Prostate gland (tissue), 2 donors: ENCODE results near the gene RNF213.

Experiments used
- POLR2A ChIP-seq: fragments of 450-650 bp; IDR thresholded peaks from one replicate; pipeline ENCODE4 v1.6.1; 2016; ENCODE audit warnings: antibody characterized with exemption, mild to moderate bottlenecking
- POLR2AphosphoS5 ChIP-seq: sonication (generic); formaldehyde crosslinking; IDR thresholded peaks from one replicate; pipeline ENCODE4 v1.6.1; 2017; ENCODE audit warnings: antibody characterized with exemption
- TF ChIP-seq, protein P1 (sequence below), 4 experiments: fragments of 200-600 bp in 2 of 4; fragments of 450-650 bp in 2 of 4; sonication (generic) in 2 of 4; IDR thresholded peaks; 1 replicate in 3 of 4; 2 replicates in 1 of 4; pipeline ENCODE4 v1.5.1; 2016 to 2019; ENCODE audit warnings: antibody characterized with exemption in 4 of 4, mild to moderate bottlenecking in 2 of 4, moderate library complexity in 2 of 4

DNA sequence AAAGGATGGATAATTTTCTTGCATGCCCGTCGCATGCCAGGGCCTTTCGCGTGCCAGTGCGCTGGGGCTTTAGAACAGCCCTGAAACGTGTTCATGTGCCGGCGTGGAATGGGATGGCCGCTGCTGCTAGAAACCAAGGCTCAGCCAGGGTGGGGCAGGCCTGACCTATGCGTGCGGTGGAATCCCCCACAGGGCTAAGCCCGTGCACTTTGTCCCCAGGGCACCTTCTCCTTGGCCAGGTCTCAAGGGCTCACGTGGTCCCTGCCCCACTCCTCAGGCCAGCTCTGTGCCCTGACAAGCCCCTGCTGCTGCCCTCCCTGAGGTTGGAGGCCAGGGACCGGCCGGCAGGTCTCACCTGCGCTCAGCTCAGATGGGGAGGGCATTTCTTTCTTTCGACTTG is 13.1 kb upstream of the RNF213 start:
- TF ChIP-seq, protein P1, sequence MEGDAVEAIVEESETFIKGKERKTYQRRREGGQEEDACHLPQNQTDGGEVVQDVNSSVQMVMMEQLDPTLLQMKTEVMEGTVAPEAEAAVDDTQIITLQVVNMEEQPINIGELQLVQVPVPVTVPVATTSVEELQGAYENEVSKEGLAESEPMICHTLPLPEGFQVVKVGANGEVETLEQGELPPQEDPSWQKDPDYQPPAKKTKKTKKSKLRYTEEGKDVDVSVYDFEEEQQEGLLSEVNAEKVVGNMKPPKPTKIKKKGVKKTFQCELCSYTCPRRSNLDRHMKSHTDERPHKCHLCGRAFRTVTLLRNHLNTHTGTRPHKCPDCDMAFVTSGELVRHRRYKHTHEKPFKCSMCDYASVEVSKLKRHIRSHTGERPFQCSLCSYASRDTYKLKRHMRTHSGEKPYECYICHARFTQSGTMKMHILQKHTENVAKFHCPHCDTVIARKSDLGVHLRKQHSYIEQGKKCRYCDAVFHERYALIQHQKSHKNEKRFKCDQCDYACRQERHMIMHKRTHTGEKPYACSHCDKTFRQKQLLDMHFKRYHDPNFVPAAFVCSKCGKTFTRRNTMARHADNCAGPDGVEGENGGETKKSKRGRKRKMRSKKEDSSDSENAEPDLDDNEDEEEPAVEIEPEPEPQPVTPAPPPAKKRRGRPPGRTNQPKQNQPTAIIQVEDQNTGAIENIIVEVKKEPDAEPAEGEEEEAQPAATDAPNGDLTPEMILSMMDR (IDR thresholded peaks at IDR 0.05): no peak
- TF ChIP-seq POLR2AphosphoS5: no peak
- TF ChIP-seq POLR2A: no peak
